Left kidney (tissue), 2 donors: Measurements from ENCODE around the gene BCL11B. TPM values are rescaled to one million over a fixed set of nuclear protein-coding genes. Genes with fewer than 3 reads are reported as not detected.
"Not testable (repeated sequence)": the region's sequence is repeated elsewhere in the genome, so short reads cannot be mapped to it uniquely, and the experiment has no call there.

Experiments
- DNase-seq: peaks from one replicate; pipeline ENCODE4 v3.0.0-alpha.2; 2013
- polyA plus RNA-seq: library from polyadenylated mRNA; unstranded; fragments of 120-200 nt; gene quantifications from one replicate; pipeline ENCODE4 v1.2.1, GENCODE V29; 2013; ENCODE audit not compliant: insufficient read length

The BCL11B gene
- polyA plus RNA-seq, 1 donor: 2.7 TPM

GRCh38 chr14:99199846-99200653 lies 71.9 kb downstream of the BCL11B start:
- no peak for DNase-seq

- no peak for DNase-seq
These were observed 73.1 kb downstream of the BCL11B start for GRCh38 chr14:99198746-99199502.

DNA sequence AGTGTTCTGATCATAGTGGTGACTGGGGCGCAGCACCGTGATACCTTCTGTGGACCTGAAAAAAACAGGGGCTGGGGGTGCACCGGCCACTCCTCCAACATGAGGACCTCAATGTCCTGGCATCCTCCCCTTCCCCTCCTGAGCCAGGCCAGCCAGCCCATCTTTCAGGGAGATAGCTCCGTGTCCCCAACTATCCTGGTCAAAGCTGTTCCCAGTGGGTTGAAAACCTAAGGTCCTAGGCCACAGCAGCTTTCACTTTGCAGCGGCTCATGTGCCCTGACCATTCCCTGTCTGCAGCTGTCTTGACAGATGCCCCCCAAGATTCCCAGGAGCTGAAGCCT lies 75.7 kb downstream of the BCL11B start:
- DNase-seq: no peak

DNA sequence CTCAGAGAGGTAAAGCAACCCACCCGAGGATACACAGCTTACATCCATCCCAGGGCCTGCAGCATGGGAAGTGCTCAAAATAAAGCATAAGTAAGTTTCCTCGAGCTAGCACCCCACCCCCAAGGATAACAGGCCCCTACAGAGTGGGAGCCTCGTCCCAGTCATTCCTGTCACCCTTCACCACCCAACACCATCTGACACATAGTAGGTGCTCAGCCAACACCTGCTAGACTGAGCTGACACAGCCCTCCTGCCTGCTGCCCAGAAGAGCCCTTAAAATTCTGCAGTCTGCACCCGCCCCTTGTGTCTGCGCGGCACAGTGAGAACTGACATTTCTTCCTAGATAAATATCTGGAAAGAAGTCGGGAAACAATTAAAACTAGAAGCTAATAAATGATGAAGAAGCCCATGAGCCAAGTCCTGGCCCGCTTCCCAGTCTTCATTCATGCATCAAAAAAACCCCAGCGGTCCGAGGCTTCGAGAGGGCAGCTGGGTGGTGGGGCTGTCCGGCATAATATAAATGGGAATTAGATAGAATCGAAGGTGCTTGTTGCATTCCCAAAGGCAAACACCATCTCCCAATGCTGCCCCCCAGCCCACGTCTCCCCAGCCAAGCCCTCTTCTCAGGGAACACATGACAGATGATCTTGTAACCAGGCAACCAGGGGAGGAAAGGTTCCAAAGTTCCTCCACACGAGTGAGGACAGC lies 76.2 kb downstream of the BCL11B start:
- DNase-seq: peak; percentile 64

DNA sequence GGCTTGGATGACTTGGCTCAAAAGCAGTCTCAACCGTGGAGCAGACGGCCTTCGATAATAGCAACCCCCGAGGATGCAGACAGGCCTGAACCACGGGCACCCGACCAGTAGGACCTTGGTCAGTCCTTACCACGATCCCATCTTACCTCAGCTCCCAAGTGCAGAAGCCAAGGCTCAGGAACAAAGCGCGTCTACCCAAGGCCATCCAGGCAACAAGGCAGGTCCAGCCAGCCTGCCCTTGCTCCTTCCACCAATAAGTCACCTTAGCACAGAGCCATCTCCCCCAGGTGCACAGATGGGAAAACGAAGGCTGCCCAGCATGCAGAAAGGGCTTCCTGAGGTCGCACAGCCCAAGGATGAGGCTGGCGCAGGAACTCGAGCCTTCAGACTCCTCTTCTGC lies 77.3 kb downstream of the BCL11B start:
- DNase-seq: no peak

- DNase-seq: no peak
These were observed 77.9 kb downstream of the BCL11B start for GRCh38 chr14:99194136-99194535.

DNA sequence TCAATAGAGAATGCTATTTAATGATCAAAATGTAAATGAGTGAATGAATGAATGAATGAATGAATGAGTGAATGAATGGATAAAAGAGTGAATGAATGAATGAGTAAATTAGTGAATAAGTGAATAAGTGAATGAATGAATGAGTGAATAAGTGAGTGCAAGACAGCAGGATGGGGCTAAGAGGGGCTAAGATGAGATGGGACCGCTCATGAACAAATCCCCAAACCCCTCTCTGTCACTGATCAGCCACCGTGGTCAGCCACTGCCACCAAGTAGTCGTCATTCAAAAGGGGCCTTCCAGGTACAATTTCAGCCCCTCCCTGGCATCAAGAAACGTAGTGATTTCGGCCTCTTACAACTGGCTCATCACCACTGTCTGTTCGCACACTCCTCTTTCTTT lies 79.2 kb downstream of the BCL11B start:
- no peak for DNase-seq

- DNase-seq: peak; percentile 66
These were observed 79.9 kb downstream of the BCL11B start for GRCh38 chr14:99192028-99192621.

GRCh38 chr14:99191395-99192027 lies 80.5 kb downstream of the BCL11B start:
- no peak for DNase-seq

DNA sequence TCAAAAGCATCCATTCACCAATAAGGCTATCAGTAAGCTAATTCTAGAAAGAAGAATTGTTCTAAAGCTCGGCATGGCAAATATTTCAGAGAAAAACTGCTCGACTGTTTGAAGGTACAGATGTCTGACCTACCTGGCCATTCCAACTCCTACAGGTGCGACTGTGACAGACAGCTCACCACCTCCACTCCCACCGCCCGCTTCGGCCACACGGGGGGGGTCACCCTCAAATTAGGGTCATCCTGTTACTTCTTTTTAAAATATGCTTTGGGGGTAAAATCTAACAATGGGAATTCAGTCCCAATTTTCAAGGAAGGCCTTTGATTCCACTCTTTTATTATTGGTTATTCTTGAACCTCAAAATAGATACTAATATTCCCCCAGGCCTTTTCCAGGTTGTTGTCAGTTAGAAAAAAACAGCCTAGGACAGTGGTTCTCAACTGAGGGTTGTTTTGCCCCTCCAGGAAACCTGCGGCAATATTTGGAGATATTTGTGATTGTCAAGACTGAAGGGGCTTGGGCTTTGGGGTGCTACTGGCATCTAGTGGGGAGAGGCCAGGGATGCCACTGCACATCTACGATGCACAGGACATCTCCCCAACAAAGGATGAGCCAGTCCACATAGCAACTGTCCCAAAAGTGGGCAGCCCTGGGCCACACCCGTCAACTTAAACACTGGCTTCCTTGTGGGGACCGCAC lies 81.2 kb downstream of the BCL11B start:
- DNase-seq: no peak

- DNase-seq: no peak
These were observed 82.7 kb downstream of the BCL11B start for GRCh38 chr14:99189201-99189801.

GRCh38 chr14:99188731-99189191 lies 83.2 kb downstream of the BCL11B start:
- no peak for DNase-seq

- no peak for DNase-seq
These were observed 84.1 kb downstream of the BCL11B start for GRCh38 chr14:99187858-99188257.

GRCh38 chr14:99186956-99187690 lies 84.9 kb downstream of the BCL11B start:
- DNase-seq: no peak

GRCh38 chr14:99186336-99186735 lies 85.7 kb downstream of the BCL11B start:
- not testable (repeated sequence) for DNase-seq

GRCh38 chr14:99185436-99186068 lies 86.4 kb downstream of the BCL11B start:
- DNase-seq: no peak

GRCh38 chr14:99183716-99184115 lies 88.3 kb downstream of the BCL11B start:
- DNase-seq: no peak

GRCh38 chr14:99183311-99183710 lies 88.7 kb downstream of the BCL11B start:
- DNase-seq: no peak

DNA sequence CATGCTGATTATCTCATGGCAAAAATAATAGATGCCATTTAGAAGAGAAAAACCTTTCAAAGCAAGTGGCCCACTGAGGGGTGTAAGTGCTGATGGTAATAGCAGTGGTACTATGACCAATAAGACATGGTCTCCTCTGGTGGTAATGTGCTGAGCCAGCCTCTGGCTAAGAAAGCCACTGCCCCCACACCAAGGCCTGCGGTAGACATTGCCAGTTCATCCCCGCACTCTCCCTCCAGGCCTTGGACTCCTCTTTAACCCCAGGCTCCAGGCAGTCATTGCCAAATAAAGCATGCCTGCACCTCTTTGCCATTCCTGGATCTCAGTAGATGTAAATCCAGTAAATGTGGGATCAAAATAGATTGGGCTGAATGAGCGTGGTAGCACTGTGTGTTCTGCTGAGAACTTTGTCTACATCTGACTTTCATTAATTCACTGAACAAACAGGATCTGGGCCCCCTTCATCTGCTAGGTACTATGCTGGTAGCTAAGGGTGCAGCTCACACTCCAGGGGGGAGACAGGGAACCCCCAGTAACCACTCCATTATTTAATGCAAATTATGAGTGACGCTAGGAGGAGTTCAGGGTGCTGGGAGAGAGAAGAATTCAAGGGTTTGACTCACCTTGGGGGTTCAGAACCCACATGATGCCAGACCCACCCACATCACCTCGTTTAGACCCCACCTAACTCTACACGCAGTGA lies 89.3 kb downstream of the BCL11B start:
- DNase-seq: no peak
